ENCODE measurements around the gene DHFR2.
A peak's percentile ranks its signal among the peaks of the same experiment; 100 is the strongest.
"Not testable (repeated sequence)": the region's sequence is repeated elsewhere in the genome, so short reads cannot be mapped to it uniquely, and the experiment has no call there.

DHFR2 gene

DNA sequence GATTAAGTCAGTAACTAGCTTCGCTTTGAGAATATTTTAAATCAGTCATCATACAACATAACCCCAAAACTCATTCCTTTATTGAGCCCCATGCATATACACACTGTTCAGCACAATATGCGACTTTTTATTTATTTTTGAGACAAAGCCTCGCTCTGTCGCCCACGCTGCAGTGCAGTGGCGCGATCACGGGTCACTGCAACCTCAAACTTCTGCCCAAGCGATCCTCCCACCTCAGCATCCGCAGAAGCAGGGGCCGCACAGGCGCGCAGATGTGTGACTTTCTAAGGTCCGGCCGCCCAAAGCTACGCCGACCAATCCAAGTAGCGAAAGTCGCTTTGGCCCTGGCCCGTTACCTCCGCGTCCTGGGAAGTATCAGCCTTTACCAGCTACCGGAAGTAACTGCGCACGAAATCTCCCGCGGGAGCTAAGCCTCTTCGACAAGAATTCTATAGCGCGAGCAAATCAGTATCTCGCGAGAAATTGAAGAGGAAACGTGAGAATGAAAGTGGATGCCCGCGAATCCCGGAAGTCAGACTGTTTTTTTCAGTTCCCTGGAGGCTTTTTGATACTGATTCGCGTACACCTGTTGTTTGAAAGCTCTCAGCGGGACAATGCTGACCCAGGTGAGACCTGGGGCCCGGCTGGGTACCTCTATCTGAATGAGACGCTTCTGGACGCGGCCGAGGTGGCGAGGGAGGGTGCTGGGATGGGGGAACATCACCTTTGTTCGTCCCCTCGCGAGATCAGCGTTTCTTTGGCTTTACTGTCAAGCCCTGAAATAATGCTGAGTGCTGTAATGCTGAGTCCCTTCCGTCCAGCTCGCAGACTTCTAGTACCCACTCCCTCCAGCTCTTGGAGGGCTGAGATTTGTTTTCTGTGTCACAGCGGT, at the start of gene DHFR2, which contains the start of gene NSUN3:
Gene DHFR2 (minus strand): TSS at position 404 of the 892 bp plus-strand sequence. CDS start 1,405 bp downstream, outside the sequence.
Gene NSUN3 (plus strand): TSS at position 549 of the 892 bp plus-strand sequence. CDS start 66 bp downstream, at position 615.
- peak; percentile 68 for DNase-seq (ENCODE audit: low read depth)

DNA sequence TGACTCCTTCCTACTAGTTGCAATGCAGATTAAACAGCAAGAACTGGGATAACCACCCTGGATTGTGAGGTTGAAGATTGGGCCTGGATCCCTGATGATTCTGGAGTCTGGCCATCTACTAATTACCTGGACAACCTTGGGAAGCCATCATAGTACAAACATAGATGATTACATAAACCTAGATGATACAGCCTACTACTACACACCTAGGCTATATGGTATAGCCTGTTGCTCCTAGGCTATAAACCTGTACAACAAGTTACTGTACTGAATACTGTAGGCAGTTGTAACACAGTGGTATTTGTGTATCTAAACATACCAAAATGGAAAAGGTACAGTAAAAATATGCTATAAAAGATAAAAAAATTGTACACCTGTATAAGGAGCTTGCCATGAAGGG, 48.1 kb upstream of the DHFR2 start:
- no peak for DNase-seq (ENCODE audit: low read depth)

DNA sequence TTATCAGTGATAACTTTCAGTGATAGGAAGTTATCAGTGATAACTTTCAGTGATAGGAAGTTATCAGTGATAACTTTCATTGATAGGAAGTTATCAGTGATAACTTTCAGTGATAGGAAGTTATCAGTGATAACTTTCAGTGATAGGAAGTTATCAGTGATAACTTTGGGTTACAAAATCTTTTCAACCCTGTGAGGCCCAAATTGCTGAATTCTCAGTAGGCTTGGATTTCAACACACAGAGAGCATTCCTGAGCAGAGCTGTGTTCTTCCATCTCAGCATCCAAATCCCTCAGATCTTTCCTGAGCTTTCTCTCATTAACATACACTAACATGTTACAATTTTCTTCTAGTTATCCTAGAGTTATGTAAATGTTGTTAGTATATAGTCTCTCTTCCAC, 47.5 kb upstream of the DHFR2 start:
- not testable (repeated sequence) for DNase-seq (ENCODE audit: low read depth)

- DNase-seq (ENCODE audit: low read depth) = no peak
Measured at GRCh38 chr3:94106268-94106667, 43.6 kb upstream of the DHFR2 start.

GRCh38 chr3:94101860-94102259, 39.1 kb upstream of the DHFR2 start:
- no peak for DNase-seq (ENCODE audit: low read depth)

DNA sequence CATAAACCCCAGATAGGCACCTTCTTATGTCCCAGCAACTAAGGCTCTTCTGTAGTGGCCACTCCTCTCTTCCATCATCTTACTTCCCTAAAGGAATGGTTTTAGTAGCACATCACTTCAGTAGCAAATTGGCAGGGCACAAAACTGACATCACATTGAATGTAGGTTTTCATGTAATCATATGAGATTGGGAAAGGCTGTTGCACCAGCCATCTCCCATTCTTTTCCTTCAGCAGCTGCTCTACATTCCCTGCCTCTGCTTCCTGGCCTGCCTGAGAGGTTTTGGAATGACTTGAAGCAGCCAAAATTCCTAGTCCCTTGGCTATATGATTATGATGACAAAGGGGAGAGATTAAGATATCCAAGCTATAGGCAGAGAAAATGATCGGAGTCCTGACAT, 36.6 kb upstream of the DHFR2 start:
- DNase-seq (ENCODE audit: low read depth) = no peak

- DNase-seq (ENCODE audit: low read depth) = no peak
Measured at GRCh38 chr3:94098452-94098851, 35.7 kb upstream of the DHFR2 start.

- DNase-seq (ENCODE audit: low read depth) = no peak
Measured at GRCh38 chr3:94095111-94095510, 32.4 kb upstream of the DHFR2 start.

DNA sequence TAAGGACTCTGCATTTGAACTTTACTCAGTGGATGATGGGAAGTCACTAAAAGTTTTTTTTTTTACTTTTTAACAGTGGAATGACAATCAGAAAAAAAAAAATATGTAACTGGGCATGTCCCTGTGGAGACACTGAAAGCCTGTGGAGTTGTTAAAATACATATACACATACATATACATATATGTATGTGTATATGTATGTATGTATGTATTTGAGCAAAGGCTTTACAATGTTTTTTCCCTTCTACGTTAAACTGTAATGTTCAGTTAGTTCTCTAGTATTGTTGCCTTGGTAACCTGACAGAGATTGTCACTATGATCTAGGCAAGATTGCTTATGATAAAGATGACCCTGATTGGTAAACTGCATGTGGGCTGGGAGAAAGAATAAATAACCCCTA, 30.4 kb upstream of the DHFR2 start:
- no peak for DNase-seq (ENCODE audit: low read depth)

DNA sequence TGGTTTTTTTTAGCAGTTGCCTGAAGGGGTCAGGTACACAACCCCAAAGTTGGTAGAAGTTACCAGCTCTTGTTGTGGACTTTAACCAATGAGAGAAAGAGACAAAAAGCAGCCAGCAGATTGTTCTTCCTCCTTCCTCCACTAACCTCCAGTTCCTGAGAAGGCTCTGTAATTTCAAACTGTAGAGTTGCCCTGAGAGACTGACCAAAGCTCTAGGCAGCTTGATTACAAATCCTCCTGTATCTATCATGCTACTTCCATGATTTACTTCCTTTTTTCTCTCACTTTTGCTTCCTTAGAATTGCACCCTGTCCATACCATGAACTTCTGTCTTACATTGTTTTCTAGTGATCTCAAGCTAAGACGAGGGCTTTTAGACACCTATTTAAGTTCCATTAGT, 29.4 kb upstream of the DHFR2 start:
- no peak for DNase-seq (ENCODE audit: low read depth)

DNA sequence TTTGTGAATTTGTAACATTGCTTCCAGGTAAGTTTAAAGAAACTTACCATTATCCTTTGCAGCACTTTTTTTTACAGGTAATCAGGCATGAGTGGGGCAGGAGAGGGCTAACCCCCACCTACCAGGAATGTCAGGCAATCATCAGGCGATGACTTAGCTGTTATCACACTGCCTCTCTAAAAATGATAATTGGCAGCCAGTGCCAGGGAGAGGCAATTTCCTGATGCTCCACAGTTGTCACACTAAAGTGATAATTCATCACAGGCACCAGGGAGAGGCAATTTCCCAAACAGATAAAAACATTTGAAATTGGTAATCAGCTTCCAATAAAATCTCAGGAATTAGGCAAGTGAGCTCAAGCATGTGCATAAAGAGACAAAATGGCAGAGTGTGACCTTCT, 26.4 kb upstream of the DHFR2 start:
- no peak for DNase-seq (ENCODE audit: low read depth)

DNA sequence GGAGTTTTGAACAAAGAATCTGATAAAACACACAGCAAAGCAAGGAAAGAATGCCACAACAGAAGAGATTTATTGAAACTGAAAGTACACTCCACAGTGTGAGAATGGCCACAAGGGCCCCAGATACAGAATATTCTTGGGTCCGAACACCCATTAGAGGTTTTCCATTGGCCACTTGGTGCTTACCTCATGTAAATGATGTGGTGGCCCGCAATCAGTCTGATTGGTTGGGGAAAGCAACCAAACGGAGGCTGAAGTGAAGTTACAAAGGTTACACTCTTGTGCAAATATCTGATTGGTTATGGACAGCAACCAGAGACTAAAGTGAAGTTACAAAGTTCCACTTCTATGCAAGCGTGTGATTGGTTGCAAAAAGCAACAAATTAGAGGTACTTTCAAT, 20.5 kb upstream of the DHFR2 start:
- DNase-seq (ENCODE audit: low read depth) = no peak

DNA sequence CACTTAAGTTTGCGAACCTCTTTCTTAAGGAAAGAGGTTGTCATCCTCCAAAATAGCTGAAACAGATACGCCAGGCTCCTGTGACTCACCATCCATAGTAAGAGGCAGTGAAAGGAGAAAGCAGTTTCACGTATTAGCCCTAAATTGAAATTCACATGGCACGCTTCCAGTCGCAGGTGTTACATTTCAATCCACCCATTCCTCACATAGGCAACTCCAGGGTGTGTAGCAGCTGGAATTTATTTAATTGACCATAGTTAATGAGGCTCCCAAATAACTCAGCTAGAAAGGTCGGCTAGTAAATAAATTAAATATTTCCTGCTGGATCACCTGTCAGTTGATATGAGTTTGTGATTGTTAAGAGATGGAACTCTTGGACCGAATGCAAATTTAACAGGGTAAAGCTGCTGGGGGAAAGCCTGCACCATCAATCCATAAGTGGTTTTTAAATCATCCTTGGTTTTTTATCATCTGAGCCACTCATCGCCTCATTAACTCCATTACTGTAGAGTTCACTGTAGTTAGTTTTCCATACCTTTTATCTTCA, 19.7 kb upstream of the DHFR2 start:
- no peak for DNase-seq (ENCODE audit: low read depth)

GRCh38 chr3:94081884-94082283, 19.2 kb upstream of the DHFR2 start:
- DNase-seq (ENCODE audit: low read depth) = no peak

GRCh38 chr3:94080552-94080951, 17.8 kb upstream of the DHFR2 start:
- DNase-seq (ENCODE audit: low read depth) = not testable (repeated sequence)

- DNase-seq (ENCODE audit: low read depth) = no peak
Measured at GRCh38 chr3:94076055-94076454, 13.3 kb upstream of the DHFR2 start.

DNA sequence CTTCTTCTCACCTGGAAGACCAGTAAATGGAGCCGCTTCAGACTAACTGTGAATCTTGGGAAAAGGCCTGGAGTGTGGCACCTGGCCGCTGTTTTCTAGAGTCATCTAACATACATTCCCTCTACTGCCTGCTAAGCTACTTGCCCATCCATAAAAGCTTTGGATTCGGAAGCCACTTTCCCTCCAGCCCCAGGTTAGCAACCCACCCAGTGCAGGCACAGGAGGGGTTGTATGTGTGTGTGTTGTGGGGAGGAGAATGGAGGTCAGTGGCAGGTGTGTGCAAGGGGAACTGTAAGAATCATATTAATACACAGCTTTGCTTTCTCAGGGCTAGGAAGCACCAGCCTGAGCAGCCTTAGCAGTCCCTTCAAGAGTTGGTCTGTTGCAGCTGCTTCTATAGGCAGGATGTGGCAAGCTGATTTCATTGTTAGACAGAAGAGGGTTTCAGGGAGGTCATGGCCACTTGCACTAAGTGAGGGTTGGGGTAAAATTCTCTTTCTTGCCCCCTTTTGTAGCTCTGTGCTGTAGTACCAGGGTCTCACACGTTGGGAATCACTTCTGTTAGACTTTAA, 9.1 kb upstream of the DHFR2 start:
- DNase-seq (ENCODE audit: low read depth) = no peak

DNA sequence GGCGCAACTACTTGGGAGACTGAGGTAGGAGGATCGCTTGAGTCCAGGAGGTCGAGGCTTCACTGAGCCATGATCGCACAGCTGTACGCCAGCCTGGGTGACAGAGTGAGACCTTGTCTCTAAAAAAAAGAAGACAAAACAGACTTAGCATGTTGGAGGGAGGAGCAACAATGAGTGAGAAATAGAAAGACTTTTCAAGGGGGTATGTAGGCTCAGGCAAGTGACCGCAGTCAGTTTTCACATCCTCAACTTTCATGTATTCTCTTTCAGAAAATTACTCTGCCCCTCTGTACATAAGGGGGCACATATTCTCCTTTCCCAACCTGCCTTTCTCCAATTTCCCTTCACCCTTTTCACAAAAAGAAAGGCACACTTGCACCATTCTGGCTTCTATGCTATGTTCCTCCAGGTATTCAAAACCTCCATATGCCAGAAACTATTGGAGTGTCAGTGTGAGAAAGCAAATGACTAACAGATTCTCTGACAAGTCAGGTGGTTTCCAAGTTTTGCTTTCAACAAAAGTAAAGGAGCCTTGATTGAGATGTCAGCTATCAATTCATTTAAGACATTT, 7.7 kb upstream of the DHFR2 start:
- no peak for DNase-seq (ENCODE audit: low read depth)

DNA sequence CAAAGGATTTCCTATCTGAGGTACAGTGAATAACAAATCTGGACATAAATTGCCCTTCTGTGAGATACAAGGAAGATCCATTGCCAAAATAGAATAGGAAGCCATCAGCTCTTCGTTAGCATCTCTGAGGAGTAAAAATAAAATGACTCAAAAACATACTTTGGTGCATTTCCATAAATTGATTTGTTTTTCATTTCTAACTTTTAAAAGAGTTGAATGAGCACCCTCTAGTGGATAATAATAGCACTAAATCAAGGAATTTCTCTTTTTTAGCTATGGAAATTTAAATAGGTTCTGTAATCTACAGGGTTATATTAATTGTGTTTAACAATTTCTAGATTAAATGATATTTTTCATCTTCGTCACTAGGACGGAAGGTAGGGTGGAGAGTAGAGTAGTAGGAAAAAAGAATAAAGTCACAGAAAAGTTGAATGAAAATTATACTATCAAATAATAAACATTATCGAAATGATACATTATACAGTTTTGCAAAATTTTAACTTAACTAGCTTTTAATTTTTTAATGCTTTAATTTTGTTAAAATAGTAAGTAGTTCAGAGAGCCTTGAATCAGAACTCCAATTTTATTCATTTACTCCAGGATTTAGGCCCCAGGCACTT, 6.6 kb upstream of the DHFR2 start:
- no peak for DNase-seq (ENCODE audit: low read depth)

DNA sequence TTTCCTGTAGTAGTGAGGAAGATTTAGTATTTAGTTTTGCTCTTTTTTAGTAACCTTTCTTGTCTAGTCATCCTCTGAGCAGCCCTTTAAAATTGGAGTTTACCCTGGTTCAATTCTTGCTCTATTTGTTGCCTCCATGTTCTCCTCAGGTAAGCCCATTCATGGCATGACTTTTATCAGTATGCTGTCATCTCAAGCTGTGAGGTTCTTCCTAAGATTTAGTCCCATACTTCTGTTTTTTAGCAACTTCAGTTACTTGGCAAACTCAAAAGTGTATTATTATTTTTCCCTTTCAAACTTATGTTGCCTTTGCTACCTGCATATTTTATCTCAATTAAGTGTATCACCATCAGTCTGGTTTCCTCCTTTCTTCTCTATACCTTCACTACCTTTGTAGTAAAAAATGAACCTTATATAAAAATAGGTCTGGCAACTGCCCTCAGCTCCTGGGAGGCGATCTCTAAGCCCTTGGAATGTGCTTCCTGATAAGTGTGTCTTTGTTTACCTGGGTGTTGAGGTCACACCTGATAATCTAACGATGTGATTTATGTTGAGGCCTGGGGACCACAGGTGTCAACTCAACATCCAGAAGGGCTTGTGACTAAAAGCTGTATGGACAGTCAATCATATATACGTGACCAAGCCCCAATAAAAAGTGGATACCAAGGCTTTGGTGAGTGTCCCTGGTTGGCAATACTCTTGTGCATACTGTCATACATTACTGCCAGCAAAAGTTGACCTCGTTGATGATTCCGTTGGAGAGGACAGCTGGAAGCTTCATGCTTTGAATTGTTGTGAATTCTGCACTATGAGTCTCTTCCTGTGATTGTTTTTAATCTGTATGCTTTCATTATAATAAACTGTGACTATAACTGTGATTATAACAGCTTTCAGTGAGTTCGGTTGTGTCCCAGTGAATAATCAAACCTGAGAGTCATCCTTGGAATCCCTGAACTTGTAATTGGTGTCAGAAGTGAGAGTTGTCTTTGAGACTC, 4.1 kb upstream of the DHFR2 start:
- no peak for DNase-seq (ENCODE audit: low read depth)

DNA sequence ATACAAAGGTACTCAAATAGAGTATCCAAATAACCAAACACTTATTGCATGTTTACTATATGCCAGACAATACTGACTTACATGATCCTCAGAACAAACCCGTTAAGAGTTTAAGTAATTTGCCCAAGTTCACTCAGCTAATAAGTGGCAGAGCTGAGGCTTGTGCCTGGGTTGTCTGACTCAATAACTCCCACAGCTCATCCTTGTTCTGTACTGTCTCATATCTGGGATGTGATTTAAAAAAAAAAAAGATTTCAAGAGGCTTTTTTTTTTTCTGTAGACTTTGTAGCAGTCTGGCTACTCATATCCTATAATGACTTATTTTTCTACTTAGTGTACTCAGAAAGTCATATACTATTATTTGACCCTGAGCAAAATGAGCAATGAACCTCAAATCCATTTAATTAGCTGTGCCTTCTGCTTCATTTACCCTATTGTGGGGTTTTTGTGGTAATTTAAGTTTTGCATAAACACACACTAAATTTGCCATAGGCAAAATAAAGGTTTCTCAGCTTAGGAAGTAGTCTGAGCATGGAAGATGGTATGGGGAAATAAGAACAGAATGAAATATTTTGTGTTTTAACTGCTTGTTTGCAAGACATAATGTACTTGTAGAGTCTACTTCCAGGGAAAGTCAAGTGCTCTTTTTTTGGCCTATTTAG, 3.2 kb upstream of the DHFR2 start:
- DNase-seq (ENCODE audit: low read depth) = no peak
